WI38 (cell line): ENCODE measurements around the gene KIDINS220.

ENCODE experiments used
- H3K4me3 ChIP-seq: 2 replicates; pipeline ENCODE4 v1.5.1; 2011; ENCODE audit warnings: low read depth, mild to moderate bottlenecking, control low read depth, low read length
- TF ChIP-seq, protein P1 (sequence below): IDR thresholded peaks from 2 replicates; pipeline ENCODE4 v1.5.1; 2012; ENCODE audit warnings: low read depth, mild to moderate bottlenecking, control low read depth, low read length

KIDINS220 gene

DNA sequence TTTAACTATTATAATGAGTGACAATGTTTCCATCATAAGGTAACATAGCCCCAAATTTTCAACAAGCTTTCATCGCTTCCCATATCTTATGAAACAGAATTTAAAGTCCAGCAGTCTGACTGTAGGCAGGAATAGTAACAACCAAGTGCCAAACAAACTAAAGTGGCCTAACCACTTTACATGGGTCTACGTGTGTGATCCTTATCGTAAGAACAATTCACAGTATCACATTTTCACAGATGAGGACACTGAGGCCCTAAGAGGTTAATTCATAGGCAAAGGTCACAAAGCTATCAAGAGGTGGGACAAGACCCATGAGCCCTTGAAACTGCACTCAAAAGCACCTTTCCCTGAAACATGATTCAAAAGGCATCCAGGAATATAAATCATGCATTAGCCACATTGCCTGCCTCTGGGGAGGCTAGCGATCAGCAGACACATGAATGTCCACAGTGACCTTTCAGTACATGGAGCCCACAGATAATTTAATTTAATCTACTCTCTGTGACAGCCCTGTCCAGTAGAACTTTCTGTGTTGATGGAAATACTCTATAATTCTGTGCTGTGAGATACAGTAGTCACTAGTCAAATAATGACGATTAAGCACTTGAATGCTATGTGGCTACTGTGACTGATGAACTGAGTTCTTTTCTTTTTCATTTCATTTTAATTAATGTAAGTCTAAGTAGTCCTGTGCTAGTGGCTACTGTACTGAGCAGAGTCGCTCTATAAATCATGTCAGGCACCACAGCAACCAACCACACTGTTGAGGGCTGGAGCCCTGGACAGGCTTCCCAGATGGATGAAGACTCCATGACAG, 30.3 kb downstream of the KIDINS220 start:
- no peak overlapping the region for H3K4me3 ChIP-seq
- TF ChIP-seq, protein P1, sequence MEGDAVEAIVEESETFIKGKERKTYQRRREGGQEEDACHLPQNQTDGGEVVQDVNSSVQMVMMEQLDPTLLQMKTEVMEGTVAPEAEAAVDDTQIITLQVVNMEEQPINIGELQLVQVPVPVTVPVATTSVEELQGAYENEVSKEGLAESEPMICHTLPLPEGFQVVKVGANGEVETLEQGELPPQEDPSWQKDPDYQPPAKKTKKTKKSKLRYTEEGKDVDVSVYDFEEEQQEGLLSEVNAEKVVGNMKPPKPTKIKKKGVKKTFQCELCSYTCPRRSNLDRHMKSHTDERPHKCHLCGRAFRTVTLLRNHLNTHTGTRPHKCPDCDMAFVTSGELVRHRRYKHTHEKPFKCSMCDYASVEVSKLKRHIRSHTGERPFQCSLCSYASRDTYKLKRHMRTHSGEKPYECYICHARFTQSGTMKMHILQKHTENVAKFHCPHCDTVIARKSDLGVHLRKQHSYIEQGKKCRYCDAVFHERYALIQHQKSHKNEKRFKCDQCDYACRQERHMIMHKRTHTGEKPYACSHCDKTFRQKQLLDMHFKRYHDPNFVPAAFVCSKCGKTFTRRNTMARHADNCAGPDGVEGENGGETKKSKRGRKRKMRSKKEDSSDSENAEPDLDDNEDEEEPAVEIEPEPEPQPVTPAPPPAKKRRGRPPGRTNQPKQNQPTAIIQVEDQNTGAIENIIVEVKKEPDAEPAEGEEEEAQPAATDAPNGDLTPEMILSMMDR = no peak

DNA sequence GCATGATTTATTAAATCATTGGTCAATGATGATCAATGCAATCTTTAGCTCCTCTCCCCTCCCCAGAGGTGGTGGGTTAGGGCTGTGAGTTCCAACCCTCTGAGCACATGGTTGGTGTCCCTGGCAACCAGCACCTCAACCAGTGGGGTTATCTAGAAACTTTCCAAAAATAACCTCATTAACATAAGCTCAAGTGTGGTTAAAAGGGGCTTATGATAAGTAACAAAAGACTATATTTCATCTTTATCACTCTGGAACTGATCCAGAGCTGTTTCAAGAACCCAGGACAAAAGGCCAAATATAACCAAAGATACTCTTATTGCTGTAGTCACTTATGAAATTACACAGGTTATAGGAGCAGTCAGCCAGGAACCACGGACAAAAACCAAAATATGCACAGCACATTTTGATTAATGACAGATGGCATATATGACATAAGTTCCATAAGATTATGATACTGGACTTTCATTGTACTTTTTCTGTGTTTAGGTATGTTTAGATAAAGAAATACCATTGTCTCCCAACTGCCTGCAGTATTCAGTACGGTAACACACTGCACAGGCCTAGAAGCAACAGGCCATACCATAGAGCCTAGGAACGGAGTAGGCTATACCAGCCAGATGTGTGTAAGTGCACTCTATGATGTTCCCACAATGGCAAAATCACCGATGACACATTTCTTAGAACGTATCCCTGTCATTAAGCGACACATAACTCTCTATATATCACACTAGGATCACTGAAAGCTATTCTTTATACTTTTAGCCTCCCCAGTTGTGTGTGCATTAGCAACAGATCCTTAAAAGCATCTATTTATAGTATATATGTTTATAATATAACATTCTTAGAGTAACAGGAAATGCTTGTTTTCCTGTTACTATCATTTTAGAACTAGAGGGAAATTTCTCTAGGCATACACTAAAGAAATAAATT, 31.9 kb downstream of the KIDINS220 start:
- TF ChIP-seq, protein P1 = no peak
- no peak overlapping the region for H3K4me3 ChIP-seq

DNA sequence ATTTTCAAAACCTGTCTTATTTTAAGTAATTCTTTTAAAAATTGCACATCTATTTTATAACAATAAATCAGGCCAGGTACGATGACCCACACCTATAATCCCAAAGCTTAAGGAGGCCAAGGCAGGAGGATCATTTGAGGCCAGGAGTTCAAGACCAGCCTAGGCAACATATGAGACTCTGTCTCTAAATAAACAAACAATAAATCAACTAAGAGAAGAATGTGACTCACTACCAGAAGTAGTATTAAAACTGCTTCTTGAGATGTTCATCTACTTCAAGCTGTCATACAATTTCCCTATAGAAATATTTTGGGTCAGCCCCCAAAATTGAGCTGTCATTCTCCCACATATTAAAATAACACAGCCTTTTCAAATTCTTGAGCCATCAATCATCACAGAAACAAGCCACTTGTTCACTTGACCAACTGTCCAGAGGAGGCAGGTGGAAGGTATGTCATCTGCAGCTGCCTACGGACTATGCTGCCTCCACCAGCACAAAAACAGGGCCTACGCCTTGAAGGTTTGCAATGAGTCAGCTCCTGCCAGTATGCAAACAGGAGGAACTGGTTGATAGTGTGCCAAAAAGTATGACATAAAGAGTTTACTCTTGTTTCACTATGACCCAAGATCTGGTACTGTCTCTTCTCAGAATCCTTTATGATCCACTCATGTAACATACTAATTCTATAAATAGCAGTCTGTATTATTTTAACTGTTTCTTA, 33.6 kb downstream of the KIDINS220 start:
- H3K4me3 ChIP-seq = no peak overlapping the region
- TF ChIP-seq, protein P1 = no peak

DNA sequence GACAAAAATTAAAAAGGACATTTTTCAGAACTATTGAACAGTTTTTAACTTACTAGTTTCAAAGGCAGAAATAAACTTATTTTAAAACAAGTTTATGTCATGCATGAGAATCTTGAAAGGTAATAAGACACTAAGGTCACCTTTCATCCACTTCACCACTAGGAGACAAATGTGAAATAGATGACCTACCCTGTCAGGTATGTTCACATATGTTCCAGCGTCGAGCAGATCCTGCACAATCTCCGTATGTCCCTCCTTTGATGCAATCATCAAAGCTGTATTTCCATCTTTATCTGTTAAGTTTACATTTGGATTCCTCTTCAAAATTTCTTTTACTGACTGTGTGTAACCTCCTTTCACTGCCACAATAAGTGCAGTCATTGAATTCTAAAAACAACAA, 34.7 kb downstream of the KIDINS220 start:
- TF ChIP-seq, protein P1 = no peak
- H3K4me3 ChIP-seq = no peak overlapping the region

DNA sequence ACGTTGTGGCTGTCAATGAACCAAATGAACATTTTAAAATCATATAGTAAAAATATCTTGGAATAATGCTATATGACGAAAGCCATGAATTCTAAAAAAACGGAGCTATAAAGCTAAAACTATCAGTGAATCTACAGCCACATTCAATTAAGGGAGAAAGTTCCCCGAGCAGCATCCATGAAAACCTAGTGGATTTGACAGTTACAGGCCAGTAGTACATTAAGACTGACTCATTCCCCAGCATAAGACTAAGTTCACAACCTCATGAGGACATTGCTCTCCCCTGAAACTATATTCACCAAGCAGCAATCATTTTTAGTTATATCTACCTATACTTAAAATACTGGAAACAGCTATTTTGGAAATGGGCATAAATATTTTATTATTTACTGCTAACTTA, 36.6 kb downstream of the KIDINS220 start:
- TF ChIP-seq, protein P1 = no peak
- H3K4me3 ChIP-seq = no peak overlapping the region

GRCh38 chr2:8800218-8800617, 37.2 kb downstream of the KIDINS220 start:
- H3K4me3 ChIP-seq = no peak overlapping the region
- TF ChIP-seq, protein P1 = no peak
